Measurements from ENCODE around the gene ACVR1B. TPM values are rescaled to one million over a fixed set of nuclear protein-coding genes. Genes with fewer than 3 reads are reported as not detected.

Gene ACVR1B
- total RNA-seq, 1 donor from 2014 or later = 12.1 TPM

- H3K36me3 ChIP-seq (ENCODE audit: control insufficient read depth, insufficient read depth, low read length) = no peaks in the 10 kb centered on the region
- DNase-seq (ENCODE audit: low read depth) (no peak), FAIRE-seq (no peak)
Measured at GRCh38 chr12:52018433-52019112, 67.1 kb downstream of the ACVR1B start.

GRCh38 chr12:52019113-52019770, 67.7 kb downstream of the ACVR1B start:
- no peak for TF ChIP-seq CTCF (IDR thresholded peaks at IDR 0.05; ENCODE audit: insufficient read depth, low read length, severe bottlenecking)
- DNase-seq (ENCODE audit: low read depth) (no peak), FAIRE-seq (no peak)
- no peak overlapping the region for H3K4me3 ChIP-seq (ENCODE audit: low read depth, low read length)
- H3K36me3 ChIP-seq (ENCODE audit: control insufficient read depth, insufficient read depth, low read length) = no peaks in the 10 kb centered on the region
- H3K27me3 ChIP-seq (ENCODE audit: control insufficient read depth, insufficient read depth, low read length) = peaks cover 17% of the 10 kb centered on the region

More at GRCh38 chr12:52018433-52019112, 67.1 kb downstream of the ACVR1B start:
- Histone ChIP-seq H3K4me3 (ENCODE audit: low read depth, low read length) (no peak overlapping the region), H3K27me3 (ENCODE audit: control insufficient read depth, insufficient read depth, low read length) (peaks cover 20% of the 10 kb centered on the region)
- TF ChIP-seq CTCF (IDR thresholded peaks at IDR 0.05; ENCODE audit: insufficient read depth, low read length, severe bottlenecking) = no peak

GRCh38 chr12:52020539-52021336, 69.2 kb downstream of the ACVR1B start:
- Histone ChIP-seq H3K27me3 (ENCODE audit: control insufficient read depth, insufficient read depth, low read length) (peaks cover 10% of the 10 kb centered on the region), H3K4me3 (ENCODE audit: low read depth, low read length) (no peak overlapping the region), H3K36me3 (ENCODE audit: control insufficient read depth, insufficient read depth, low read length) (no peaks in the 10 kb centered on the region)
- TF ChIP-seq CTCF (IDR thresholded peaks at IDR 0.05; ENCODE audit: insufficient read depth, low read length, severe bottlenecking) = peak; percentile 77
- no peak for DNase-seq (ENCODE audit: low read depth)
- no peak for FAIRE-seq

DNA sequence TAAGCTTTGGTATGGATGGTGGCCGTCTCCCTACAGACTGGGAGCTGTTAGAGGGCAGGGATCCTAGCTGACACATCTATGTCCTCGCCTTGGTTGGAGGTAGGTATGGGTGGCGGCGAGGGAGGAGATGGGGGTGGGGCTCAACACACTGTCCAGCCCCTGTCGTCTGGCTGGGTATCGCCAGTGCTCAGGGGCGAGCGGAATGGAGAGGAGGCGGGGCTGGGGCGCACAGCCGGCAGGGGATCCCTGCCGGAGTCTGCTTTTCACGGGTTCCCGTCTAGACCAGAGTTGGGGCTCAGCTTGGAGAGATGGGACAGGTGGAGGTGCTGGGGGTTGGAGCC, 71.3 kb downstream of the ACVR1B start:
- Histone ChIP-seq H3K36me3 (ENCODE audit: control insufficient read depth, insufficient read depth, low read length) (no peaks in the 10 kb centered on the region), H3K27me3 (ENCODE audit: control insufficient read depth, insufficient read depth, low read length) (peaks cover 6% of the 10 kb centered on the region), H3K4me3 (ENCODE audit: low read depth, low read length) (peak overlapping the region; percentile 44)
- FAIRE-seq (no peak), DNase-seq (ENCODE audit: low read depth) (no peak)
- no peak for TF ChIP-seq CTCF (IDR thresholded peaks at IDR 0.05; ENCODE audit: insufficient read depth, low read length, severe bottlenecking)

DNA sequence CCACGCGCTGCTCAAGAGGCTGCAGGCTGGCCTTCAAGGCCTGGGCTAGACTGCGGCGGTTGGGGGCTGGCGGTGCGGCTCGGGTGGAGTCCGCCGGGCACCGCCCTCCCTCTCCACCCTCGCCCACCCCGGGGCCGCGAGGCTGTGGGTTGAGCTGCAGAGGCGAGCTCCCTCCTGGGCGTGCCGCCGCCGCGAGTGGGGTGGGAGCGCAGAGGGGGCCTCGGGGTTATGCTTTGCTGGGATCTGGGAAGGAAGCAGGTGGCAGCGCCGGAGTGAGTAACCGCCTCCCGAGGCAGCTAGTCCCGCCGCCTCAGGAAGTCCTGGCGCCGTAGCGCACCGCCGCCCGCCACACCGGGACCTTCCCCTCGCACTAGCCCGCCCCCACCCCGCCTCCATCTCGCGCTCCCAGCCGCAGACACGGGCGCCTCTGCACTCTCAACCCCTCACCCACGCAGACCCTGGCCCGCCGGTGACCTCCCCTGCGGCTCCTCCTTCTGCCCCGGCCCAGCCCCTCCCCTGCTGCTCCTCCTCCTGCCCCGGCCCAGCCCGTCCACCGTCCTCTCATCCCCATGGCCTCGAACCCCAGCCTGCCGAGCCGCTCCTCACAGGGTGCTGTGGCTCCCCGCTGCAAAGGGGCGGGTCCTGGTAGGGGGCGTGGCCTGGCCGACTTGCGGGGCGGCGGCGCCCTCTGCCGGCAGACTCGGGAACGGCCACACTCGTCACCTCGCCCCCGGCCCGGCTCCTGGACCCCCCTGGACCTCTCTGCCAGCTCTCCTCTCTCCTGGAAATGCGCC, 71.9 kb downstream of the ACVR1B start:
- H3K4me3 ChIP-seq (ENCODE audit: low read depth, low read length) = peak overlapping the region; percentile 44
- DNase-seq (ENCODE audit: low read depth) = peak; percentile 21
- no peak for FAIRE-seq
- peak; percentile 97 for TF ChIP-seq CTCF (IDR thresholded peaks at IDR 0.05; ENCODE audit: insufficient read depth, low read length, severe bottlenecking)
- no peaks in the 10 kb centered on the region for H3K36me3 ChIP-seq (ENCODE audit: control insufficient read depth, insufficient read depth, low read length)
- peaks cover 6% of the 10 kb centered on the region for H3K27me3 ChIP-seq (ENCODE audit: control insufficient read depth, insufficient read depth, low read length)
